Activated CD4-positive, alpha-beta T cell treated with anti-CD3 and anti-CD28 coated beads, Interleukin-2, amount 50 U/mL, for 48 hours (primary cell): ENCODE data around the gene TSEN34.
"Not testable (repeated sequence)": the region's sequence is repeated elsewhere in the genome, so short reads cannot be mapped to it uniquely, and the experiment has no call there.

Experiments used
- DNase-seq, 2 experiments: peaks; one replicate each; pipeline ENCODE4 v3.0.0-alpha.2; 2020

TSEN34 gene

DNA sequence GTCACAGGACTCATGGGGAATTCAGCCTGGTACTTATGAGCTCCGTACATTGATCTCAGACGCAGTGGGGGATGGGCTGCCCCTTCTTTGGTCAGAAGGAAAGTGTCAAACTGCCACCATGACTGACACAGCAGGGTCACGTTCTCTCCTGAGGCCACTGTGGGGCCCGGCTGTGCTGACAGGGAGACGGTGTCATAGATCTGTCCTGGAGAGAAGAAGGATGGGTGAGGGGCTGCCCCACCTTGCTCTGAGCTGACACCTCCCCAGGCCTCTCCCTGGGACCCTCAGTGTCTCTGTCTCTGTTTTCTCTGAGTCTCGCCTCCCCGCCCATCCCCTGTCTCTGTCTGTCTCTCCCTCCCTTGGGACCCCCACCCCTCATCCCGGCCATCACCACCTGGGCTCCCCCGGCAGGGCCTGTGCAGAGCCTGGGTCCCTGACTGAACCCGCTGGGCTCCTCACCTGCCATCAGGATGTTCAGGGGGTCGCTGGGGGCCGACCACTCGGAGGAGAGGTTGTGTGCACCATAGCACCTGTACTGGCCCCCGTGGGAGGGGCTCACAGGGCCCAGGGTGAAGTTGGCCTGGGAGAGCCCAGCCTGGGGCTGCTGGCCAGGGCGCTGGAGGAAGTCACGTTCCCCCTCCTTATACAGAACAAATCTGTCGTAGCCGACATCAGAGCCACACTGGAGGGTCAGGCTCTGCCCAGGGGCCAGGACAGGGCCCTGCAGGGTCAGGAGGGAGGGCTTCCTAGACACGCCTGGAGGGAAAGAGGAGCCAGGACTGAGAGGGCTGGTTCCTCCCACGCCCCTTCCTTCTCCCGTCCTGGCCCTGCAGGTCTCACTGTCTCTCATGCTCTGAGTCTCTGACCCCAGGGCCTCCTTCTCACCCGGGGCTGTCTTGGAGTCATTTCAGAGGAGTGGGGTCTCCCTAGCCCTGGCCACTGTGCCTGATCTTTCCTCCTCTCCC lies 49.5 kb downstream of the TSEN34 start:
- not testable (repeated sequence) for DNase-seq

DNA sequence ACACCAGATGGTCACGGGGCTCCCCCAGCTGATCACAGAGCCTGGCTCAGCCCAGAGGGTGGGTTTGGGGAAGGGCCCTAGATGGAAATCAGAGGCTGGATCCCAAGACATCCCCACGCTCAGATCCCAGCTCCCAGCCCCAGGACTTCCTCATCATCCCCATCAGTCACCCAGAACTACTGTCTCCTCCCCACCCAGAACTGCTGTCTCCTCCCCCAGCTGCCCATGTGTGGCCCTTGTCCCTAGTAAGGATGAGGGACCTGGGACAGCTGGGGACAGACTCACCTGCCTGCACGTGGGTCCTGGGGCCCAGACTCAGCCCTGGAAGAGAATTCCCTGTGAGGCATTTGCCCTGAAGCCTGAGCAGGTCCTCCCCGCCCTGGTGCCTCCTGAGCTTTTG lies 51.1 kb downstream of the TSEN34 start:
- not testable (repeated sequence) for DNase-seq

DNA sequence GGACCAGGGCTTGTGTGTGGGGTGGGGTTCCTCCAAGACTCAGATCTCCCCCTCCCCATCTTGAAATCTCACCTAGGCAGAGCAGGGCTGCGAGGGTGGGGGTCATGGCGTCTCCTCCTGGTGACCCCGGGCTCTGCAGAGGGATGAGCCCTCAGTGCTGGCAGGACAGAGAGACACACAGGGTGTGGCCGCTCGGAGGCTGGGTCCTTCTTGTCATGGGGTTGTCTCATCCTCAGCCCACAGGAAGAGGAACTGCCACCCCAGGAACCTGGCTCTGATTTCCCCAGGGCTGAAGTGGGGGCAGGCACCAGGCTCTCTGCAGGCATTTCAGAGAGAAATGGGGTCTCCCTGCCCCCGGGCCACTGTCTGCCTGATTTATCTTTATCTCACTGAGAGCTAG lies 51.5 kb downstream of the TSEN34 start, which contains the start of gene LILRA6:
LILRA6 (minus strand) TSS at position 145 of the 400 bp plus-strand sequence.
- not testable (repeated sequence) for DNase-seq

DNA sequence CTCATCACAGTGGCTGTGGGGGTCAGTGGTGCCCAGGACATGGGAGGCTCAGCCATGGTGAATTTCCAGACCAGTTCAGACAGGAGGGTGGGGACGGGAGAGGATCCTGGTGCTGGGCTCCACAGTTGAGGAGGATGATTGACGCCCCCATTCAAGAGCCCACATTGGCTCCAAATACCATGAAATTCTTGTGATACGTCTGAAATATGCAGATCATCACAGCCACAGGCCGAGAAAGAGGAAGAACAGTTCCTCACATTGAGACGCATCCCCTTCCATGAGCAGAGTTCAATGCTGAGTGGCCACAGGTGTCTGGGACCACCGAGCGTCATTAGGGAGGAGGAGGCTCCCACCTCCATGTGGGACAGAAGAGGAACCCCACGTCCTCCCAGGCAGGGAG lies 52.7 kb downstream of the TSEN34 start:
- not testable (repeated sequence) for DNase-seq
